GM19455 (cell line): Measurements from ENCODE around the gene KLHL22.
"Not testable (repeated sequence)": the region's sequence is repeated elsewhere in the genome, so short reads cannot be mapped to it uniquely, and the experiment has no call there.

ENCODE experiments used
- ATAC-seq: cut with Tn5 transposase; IDR thresholded peaks from one replicate; pipeline ENCODE4 v1.9.1; 2021; ENCODE audit not compliant: unreplicated experiment

Gene KLHL22

GRCh38 chr22:20524004-20524481 lies 28.4 kb upstream of the KLHL22 start:
- no peak for ATAC-seq

DNA sequence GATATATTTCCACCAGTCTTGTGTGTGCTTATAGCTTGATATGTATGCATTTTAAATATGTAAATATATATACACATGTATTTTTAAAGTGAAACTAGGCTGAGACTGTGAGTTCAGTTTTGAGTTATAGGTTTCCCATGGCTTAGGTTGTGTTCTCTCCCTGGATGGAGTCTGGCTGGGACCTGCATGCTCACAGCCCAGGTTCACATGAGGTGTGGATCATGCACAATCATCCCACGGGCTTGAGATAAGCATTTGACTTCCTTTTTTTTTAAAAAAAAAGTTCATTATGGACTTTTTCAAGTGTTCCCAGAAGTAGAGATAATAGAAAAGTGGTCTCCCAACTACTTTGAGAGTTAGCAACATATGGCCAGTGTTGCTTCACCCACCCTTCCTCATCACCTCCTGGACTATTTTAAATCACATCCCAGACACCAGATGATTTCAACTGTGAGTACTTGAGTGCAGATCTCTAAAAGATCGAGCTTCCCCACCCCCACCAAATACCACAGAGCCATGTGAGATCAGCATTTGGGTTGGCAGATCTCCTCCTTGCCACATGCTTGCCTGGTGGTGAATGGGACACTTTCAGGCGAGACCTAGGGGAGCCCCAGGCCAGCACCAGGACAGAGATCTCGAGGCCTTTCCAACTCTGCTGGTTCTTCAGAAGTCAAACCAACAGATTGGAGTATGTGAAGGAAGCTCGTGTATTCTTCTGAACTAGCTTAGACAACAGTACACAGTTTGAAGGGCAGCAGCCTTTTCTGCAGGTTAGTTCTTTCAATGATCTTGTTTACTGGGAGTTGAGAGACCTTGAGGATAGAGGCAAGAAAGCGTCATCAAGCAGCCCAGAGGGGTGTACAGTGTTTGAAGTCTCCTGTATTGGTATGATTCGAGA lies 27.7 kb upstream of the KLHL22 start:
- no peak for ATAC-seq

DNA sequence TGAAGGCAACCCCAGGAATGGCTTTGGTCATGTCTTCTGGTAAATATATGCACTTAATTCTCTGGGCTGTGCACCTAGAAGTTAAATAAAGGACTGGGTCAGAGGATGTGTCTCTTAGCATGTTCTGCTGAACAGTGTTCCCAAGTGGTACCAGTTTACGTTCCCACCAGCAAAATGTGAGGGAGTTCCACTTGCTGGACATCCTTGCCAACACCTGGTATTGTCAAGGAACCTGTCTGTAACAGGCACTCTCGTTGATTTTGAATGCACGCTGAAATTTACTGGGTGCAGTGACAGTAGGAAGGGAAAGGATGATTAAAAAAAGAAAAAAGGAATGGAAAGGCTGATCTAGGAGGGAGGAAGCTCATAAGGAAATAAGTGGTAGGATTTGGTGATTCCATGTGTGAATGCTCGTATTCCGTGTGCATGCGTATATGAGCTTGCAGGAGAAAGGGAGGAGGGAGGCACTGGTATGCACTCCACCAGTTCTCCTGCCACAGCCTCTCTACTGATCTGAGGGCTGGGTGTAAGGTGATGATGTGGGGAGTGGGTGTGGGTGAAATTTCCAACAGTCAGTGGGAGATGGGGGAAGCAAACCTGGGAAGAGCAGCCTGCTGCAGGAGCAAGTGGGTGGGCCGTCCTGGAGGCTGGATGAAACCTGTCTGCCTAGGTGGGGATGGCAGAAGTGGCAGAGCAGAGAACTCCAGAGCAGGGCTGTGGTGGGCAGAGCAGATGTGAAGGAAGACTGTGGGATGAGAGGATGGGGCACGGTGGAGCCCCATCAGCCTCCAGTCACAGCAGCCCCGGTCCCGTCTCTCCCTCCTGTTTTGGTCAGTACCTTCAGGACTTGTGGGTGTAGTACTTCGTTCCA lies 26.8 kb upstream of the KLHL22 start:
- no peak for ATAC-seq

DNA sequence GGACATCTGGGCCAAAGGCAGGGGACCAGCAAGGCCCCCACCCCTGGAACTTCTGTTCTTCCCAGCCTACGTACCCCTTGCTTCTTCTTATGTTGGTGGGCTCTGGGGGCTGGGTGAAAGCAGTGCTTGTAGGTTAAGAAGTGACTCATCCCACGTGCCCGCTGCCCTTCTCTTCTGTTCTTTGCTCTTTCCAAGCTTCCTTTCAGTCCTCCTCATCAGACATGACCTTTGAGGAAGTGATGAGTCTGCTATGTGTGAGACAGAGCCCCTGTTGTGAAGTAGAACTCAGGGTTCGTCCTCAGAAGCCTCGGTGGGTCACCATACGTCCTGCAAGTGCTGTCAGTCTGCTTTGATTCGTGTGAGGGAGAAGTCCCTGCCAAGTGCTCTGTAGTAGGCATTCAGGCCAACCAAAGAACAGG lies 24.5 kb upstream of the KLHL22 start:
- no peak for ATAC-seq

- ATAC-seq = no peak
These were observed 24.0 kb upstream of the KLHL22 start for GRCh38 chr22:20519558-20519957.

DNA sequence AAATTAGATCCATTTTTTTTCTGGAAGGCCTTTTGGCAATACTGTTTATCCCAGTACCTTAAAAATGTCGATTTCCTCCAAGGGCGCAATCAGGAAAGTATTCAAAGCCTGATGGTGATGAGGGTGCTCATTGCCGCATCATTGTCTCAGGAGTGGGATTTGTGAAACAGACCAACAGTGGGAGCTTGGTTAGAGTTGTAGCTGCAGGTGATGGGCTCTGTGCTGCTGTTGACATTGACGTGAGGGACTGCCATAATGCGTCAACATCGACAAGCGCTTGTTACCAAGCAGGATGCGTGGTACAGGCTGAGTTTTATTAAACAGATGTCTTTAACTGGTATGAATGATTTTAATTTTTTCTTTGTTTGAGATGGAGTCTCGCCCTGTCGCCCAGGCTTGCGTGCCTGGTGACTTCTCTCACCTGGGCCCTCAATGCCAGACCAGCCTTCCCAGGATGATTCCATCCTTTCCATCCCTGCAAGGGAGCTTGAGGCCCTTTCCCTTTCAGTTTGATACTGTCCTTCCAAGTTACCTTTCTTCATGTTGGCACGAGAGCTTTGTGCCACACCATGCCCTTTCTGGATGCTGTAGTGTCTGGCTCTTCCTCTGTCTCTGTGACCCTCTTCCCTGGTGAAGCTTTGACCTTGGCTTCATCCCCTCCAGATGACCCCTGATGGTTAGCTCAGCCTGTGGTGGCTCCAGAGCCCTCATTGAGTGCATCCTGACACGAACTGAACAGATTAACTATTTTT lies 22.4 kb upstream of the KLHL22 start:
- no peak for ATAC-seq

DNA sequence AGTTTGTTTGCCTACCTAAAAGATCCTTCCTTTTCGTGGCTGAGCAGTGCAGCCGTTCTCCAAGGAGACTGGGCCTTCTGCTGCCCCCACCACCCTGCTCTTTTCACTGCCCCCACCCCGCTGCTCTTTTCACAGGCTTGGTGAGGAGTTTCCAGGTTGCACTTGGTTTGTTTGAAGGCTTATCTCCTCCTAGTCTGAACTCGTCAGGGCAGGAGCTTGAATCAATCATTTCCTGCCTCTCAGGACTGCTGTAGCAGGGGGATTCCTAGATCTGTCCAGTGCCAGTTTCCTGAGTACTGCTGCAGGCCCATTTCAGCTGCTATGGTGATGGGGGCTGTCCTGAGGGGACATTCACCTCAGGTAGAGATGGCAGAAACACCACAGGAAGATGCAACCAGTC lies 21.8 kb upstream of the KLHL22 start:
- no peak for ATAC-seq

- ATAC-seq = no peak
These were observed 20.8 kb upstream of the KLHL22 start for GRCh38 chr22:20516399-20516798.

DNA sequence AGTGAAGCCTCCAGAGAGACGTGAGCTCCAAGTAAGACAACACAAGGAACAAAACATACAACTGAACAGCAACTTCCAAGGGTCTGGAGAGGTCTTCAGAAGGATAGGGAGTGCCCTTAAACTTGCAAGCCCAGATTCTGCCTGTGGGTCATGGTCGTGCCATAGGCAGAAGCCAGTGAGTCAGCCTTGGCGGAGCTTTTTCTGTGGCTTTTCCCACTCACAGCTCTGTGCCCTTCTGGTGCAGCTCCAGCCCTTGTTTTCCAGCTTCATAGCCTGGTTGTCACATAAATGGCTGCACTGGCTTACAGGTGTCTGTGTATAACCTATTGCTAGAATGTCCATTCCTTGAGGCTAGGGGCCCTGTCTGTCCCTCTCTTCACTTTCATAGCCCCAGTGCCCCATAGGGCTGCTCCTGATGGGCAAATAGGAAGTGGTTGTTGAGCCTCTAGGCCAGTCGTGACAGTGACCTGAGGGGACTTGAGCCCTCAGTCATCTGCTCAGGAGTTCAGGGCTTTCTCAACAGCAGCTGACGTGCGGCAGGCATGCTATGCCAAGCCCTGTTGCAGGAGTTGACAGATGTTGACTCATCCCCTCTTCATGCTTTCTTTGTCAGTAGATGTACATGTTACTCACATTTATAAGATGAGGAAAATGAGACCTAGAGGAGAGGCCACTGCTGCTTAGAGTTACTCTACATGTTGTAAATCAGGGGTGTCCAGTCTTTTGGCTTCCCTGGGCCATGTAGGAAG lies 19.2 kb upstream of the KLHL22 start:
- ATAC-seq = no peak

DNA sequence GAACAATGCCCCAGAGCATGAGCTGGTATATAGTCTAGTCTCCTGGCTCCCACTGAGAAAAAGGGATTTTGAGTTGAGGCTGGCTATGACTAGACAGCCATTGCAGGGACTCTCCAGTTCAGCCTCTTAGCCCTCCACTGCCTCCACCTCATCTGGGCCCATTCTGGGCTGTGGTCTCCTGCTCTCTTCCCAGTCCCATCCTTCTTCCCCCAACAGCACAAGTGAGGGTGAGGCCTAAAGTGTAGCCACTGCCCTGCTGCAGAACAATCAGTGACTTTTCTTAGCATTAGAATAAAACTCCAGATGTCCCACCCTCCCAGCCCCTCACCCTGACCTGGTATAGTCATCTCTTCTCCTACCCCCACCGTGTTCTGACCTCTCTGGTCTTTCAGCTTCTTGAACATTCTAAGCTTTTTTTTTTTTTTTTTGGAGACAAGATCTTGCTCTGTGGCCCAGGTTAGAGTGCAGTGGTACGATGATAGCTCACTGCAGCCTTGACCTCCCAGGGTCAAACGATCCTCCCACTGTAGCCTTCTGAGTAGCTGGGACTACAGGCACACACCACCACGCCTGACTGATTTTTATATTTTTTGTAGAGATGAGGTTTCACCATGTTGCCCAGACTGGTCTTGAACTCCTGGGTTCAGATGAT lies 16.1 kb upstream of the KLHL22 start:
- ATAC-seq = no peak

GRCh38 chr22:20510811-20511577 lies 15.4 kb upstream of the KLHL22 start:
- ATAC-seq = no peak

GRCh38 chr22:20509344-20510047 lies 13.9 kb upstream of the KLHL22 start:
- no peak for ATAC-seq

DNA sequence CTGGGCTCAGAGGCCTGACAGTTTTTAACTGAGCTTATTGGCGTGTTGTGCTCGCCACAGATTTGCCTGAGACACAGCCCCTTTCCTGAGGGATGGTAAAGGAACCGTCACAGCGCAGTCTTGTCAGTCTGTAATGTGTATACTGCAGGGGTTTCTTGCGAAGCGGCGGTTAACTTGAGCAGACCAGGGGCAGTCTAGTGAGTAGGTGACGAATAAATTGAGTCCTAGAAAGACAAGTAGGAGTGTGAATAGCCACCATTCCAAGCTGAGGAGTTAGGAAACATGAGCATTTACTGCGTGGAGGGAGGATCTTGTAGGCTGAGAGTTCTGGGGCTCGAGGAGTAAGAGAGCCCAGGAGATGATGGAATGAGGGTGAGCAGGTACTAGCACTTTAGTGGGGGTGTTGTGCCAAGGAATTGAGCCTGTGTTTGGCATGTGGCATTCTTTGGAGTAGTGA lies 13.2 kb upstream of the KLHL22 start:
- no peak for ATAC-seq

- ATAC-seq = not testable (repeated sequence)
These were observed 12.6 kb upstream of the KLHL22 start for GRCh38 chr22:20508067-20508755.

GRCh38 chr22:20507253-20508066 lies 11.9 kb upstream of the KLHL22 start, which contains the start of gene MED15:
Gene MED15 (plus strand): TSS chr22:20507610. CDS start chr22:20507679, 69 bp downstream.
- peak; percentile 82 for ATAC-seq

GRCh38 chr22:20506543-20507252 lies 11.1 kb upstream of the KLHL22 start:
- ATAC-seq = no peak
